OCI-LY7 (cell line): Measurements from ENCODE around the gene MOCS1. TPM values are rescaled to one million over a fixed set of nuclear protein-coding genes. Genes with fewer than 3 reads are reported as not detected.

Experiments used
- BruUV-seq: library from RNA; stranded (reverse); fragments of 400-500 nt; replicated peaks from 2 replicates; lab custom pipeline; 2021; lab: Mats Ljungman, UMichigan
- CTCF ChIA-PET: fragments of 300-600 bp; sonication (Branson Sonifier 250); formaldehyde crosslinking; loops from one replicate; lab custom pipeline; 2022; ENCODE audit warnings: antibody characterized with exemption; ENCODE audit not compliant: unreplicated experiment; lab: Charles Lee
- POLR2A ChIA-PET: fragments of 300-600 bp; sonication (Branson Sonifier 250); formaldehyde crosslinking; loops from one replicate; lab custom pipeline; 2022; ENCODE audit warnings: antibody characterized with exemption; lab: Charles Lee
- DNase-seq: peaks from one replicate; pipeline ENCODE4 v3.0.0-alpha.2; 2015; ENCODE audit warnings: low spot score
- H2AFZ ChIP-seq: fragments of 200-600 bp; sonication (generic), shearing (Covaris generic); 2 replicates; pipeline ENCODE4 v1.6.1; 2014; ENCODE audit warnings: mild to moderate bottlenecking, antibody characterized with exemption, low read length, moderate library complexity
- H3K27ac ChIP-seq: fragments of 200-600 bp; sonication (generic); 2 replicates; pipeline ENCODE4 v1.5.1; 2014; ENCODE audit warnings: mixed run types, low read depth, mild to moderate bottlenecking, moderate library complexity, low read length, inconsistent platforms; ENCODE audit not compliant: poor library complexity, severe bottlenecking
- H3K36me3 ChIP-seq: fragments of 200-600 bp; sonication (generic); 2 replicates; pipeline ENCODE4 v1.6.1; 2014; ENCODE audit warnings: mild to moderate bottlenecking, antibody characterized with exemption, low read length, moderate library complexity, mixed read lengths; ENCODE audit not compliant: insufficient read depth
- H3K4me1 ChIP-seq: fragments of 200-600 bp; sonication (generic); 2 replicates; pipeline ENCODE4 v1.5.1; 2014; ENCODE audit warnings: mild to moderate bottlenecking, low read length; ENCODE audit not compliant: insufficient read depth, poor library complexity, severe bottlenecking
- H3K4me2 ChIP-seq: fragments of 200-600 bp; sonication (generic); 2 replicates; pipeline ENCODE4 v1.6.1; 2014; ENCODE audit warnings: mild to moderate bottlenecking, low read length
- H3K4me3 ChIP-seq: fragments of 200-600 bp; sonication (generic); 2 replicates; pipeline ENCODE4 v1.5.1; 2014; ENCODE audit warnings: mild to moderate bottlenecking, low read depth, low read length; ENCODE audit not compliant: poor library complexity, severe bottlenecking
- H3K79me2 ChIP-seq: fragments of 200-600 bp; sonication (generic); 2 replicates; pipeline ENCODE4 v1.6.1; 2016; ENCODE audit warnings: low read depth, mild to moderate bottlenecking, low read length, moderate library complexity, mixed read lengths; ENCODE audit not compliant: insufficient read depth
- H3K9me2 ChIP-seq: fragments of 200-600 bp; sonication (generic); 2 replicates; pipeline ENCODE4 v1.6.1; 2016; ENCODE audit warnings: mild to moderate bottlenecking, low read length, mixed read lengths; ENCODE audit not compliant: insufficient read depth
- H3K9me3 ChIP-seq: fragments of 200-600 bp; sonication (generic); 2 replicates; pipeline ENCODE4 v1.6.1; 2014; ENCODE audit warnings: mild to moderate bottlenecking, mixed run types, low read length, mixed read lengths
- H4K20me1 ChIP-seq: fragments of 200-600 bp; sonication (generic); 2 replicates; pipeline ENCODE4 v1.6.1; 2014; ENCODE audit warnings: mild to moderate bottlenecking, antibody characterized with exemption, low read length, moderate library complexity, mixed read lengths; ENCODE audit not compliant: insufficient read depth
- CTCF ChIP-seq: fragments of 200-600 bp; sonication (generic); conservative IDR thresholded peaks from 2 replicates; pipeline ENCODE4 v1.5.1; 2014; ENCODE audit warnings: mild to moderate bottlenecking, antibody characterized with exemption, low read length, moderate library complexity, mixed read lengths
- EZH2phosphoT487 ChIP-seq: fragments of 200-600 bp; sonication (generic); IDR thresholded peaks from 2 replicates; pipeline ENCODE4 v1.6.1; 2018; ENCODE audit warnings: low read depth, borderline replicate concordance, mild to moderate bottlenecking, mixed run types, antibody characterized with exemption, low read length, moderate library complexity, mixed read lengths
- intact Hi-C: fragments of 100-400 bp; cut with micrococcal nuclease; formaldehyde crosslinking; loops from one replicate; pipeline ENCODE4 v1.10.0; 2022; ENCODE audit not compliant: unreplicated experiment
- total RNA-seq, 2 experiments: library from RNA; depleted of rRNA in 1 of 2; stranded (reverse); fragments of >200 nt in 1 of 2; shearing (Covaris generic) in 1 of 2; gene quantifications; 2 replicates each; pipeline ENCODE4 v1.2.3, GENCODE V29; 2014 to 2022

MOCS1 gene
- total RNA-seq, 2 experiments from 2014 or later = not detected

GRCh38 chr6:39893286-39893685 is 41.0 kb downstream of the MOCS1 start:
- no peak for TF ChIP-seq EZH2phosphoT487
- TF ChIP-seq CTCF = no peak
- no peak for DNase-seq
- Histone ChIP-seq H3K4me1 (no peaks in the 10 kb centered on the region), H3K9me2 (no peaks in the 10 kb centered on the region), H3K79me2 (no peaks in the 10 kb centered on the region), H4K20me1 (no peaks in the 10 kb centered on the region), H3K9me3 (no peaks in the 10 kb centered on the region), H2AFZ (no peak overlapping the region), H3K27ac (no peak overlapping the region), H3K36me3 (no peaks in the 10 kb centered on the region), H3K4me2 (no peak overlapping the region), H3K4me3 (no peak overlapping the region)
- BruUV-seq = no TSS peak
- ChIA-PET POLR2A (interaction anchor here (1.2 kb wide), 1 partner anchor 82 kb away, joined by 3 read pairs; no protein-coding TSS in a partner anchor), CTCF (interaction anchor here (0.6 to 0.9 kb wide), 2 partner anchors 14 to 544 kb away, joined by 3 read pairs; no protein-coding TSS in a partner anchor)
- intact Hi-C loops = loop anchor here (5.0 kb wide), 1 partner anchor 546 kb away; no protein-coding TSS in a partner anchor

- intact Hi-C loops = loop anchor here (1.0 to 5.0 kb wide), 4 partner anchors 79 to 545 kb away; no protein-coding TSS in a partner anchor
- Histone ChIP-seq H3K4me2 (no peak overlapping the region), H3K79me2 (no peaks in the 10 kb centered on the region), H3K9me3 (no peaks in the 10 kb centered on the region), H3K9me2 (no peaks in the 10 kb centered on the region), H3K4me1 (no peaks in the 10 kb centered on the region), H3K4me3 (no peak overlapping the region), H4K20me1 (no peaks in the 10 kb centered on the region), H2AFZ (no peak overlapping the region), H3K36me3 (no peaks in the 10 kb centered on the region), H3K27ac (no peak overlapping the region)
- ChIA-PET POLR2A (no interaction called here), CTCF (interaction anchor here (0.9 kb wide), 1 partner anchor 15 kb away, joined by 3 read pairs; no protein-coding TSS in a partner anchor)
- no TSS peak for BruUV-seq
- peak; percentile 48 for DNase-seq
- no peak for TF ChIP-seq EZH2phosphoT487
- TF ChIP-seq CTCF = peak; percentile 82
Measured at GRCh38 chr6:39892490-39893129, 41.7 kb downstream of the MOCS1 start.

GRCh38 chr6:39891976-39892375 is 42.3 kb downstream of the MOCS1 start:
- no peaks in the 10 kb centered on the region for H3K36me3 ChIP-seq
- no peaks in the 10 kb centered on the region for H4K20me1 ChIP-seq
- H3K4me2 ChIP-seq = no peak overlapping the region
- no peaks in the 10 kb centered on the region for H3K9me2 ChIP-seq
- DNase-seq = no peak
- H3K79me2 ChIP-seq = no peaks in the 10 kb centered on the region
- no peaks in the 10 kb centered on the region for H3K4me1 ChIP-seq
- H3K4me3 ChIP-seq = no peak overlapping the region
- no peak overlapping the region for H2AFZ ChIP-seq
- POLR2A ChIA-PET = no interaction called here
- CTCF ChIA-PET = no interaction called here
- intact Hi-C loops = loop anchor here (1.0 to 5.0 kb wide), 4 partner anchors 79 to 545 kb away; no protein-coding TSS in a partner anchor
- H3K9me3 ChIP-seq = no peaks in the 10 kb centered on the region
- no peak overlapping the region for H3K27ac ChIP-seq
- BruUV-seq = no TSS peak
- TF ChIP-seq EZH2phosphoT487 (no peak), CTCF (no peak)
